T-helper 1 cell treated with Interleukin-12 subunit alpha and Interleukin-12 subunit beta and Interleukin-4 antibody, amounts not matched to agents 30 ng/mL and 1 ng/mL, for 36 hours (primary cell): ENCODE measurements around the gene MAPK8IP3. TPM values are rescaled to one million over a fixed set of nuclear protein-coding genes. Genes with fewer than 3 reads are reported as not detected.
"Not testable (repeated sequence)": the region's sequence is repeated elsewhere in the genome, so short reads cannot be mapped to it uniquely, and the experiment has no call there.

Source experiments
- intact Hi-C: fragments of 100-400 bp; cut with micrococcal nuclease; formaldehyde crosslinking; loops from one replicate; pipeline ENCODE4 v1.15.1; 2024
- total RNA-seq: library from RNA; stranded (reverse); gene quantifications from 2 replicates; pipeline ENCODE4 v1.2.3, GENCODE V29; 2022

MAPK8IP3 gene
- total RNA-seq, 1 donor from 2014 or later = 122 TPM

GRCh38 chr16:1708083-1708767 lies 2.2 kb downstream of the MAPK8IP3 start:
- intact Hi-C loops = loop anchor here (5.0 kb wide), 2 partner anchors 119 to 216 kb away; partner anchors contain the start of genes FAHD1, HAGH and TELO2

DNA sequence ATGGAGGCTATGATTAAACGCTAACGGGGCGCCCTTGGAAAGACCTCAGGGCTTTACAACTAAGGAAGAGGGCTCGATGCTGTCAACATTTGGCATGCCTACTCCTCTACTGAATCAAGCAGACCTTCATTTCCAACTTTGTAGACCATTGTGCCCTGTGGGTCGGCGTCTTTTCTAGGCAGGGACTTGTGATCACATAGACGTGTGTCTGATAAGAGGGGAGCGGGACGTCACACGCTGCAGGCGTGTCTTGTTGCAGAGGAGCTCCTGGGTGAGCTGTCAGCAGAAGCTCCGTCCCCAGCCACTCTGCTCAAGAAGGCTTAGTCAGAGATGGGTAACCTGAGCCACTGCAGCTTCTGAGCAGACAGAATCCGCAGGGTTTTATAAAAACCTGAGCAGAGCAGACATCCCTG lies 2.8 kb downstream of the MAPK8IP3 start:
- intact Hi-C loops = loop anchor here (5.0 kb wide), 2 partner anchors 119 to 216 kb away; partner anchors contain the start of genes FAHD1, HAGH and TELO2

- intact Hi-C loops = loop anchor here (5.0 kb wide), 2 partner anchors 118 to 217 kb away; partner anchors contain the start of genes FAHD1, HAGH and TELO2
Measured at GRCh38 chr16:1709356-1709755, 3.4 kb downstream of the MAPK8IP3 start.

DNA sequence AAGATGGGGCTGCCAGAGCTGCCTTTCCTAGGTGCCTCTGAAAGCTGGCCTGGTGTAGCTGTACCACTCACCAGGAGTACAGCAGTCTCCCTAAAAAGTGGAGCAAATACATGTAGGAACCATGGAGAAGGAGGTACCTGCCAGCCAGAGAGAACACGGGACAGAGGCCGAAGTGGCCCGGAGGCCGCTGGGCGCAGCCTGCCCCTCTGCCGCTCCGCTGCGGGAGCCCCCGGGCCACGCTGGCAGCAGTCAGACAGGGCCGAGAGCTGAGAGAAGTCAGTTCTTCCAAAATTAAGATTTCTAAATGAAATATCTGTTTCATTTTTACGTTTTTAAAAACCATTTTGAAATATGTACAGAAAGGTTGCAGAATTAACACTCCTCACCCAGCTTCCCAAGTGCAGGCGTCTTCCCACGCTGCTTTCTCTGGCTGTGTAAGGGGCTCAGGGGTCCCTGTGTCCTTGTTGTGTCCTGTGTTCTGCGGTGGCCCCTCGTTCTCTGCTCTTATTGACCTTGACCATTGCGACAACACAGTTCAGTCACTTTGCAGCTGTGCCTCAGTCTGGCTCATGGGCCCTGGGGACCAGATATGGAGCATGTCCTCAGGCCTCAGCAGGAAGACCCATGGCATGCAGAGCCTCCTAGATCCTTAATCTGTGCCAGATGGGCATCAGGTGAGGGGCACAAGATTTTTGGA lies 5.0 kb downstream of the MAPK8IP3 start:
- intact Hi-C loops = no loop called here

GRCh38 chr16:1712791-1713261 lies 6.8 kb downstream of the MAPK8IP3 start:
- intact Hi-C loops = no loop called here

GRCh38 chr16:1713331-1713730 lies 7.3 kb downstream of the MAPK8IP3 start:
- intact Hi-C loops = no loop called here

DNA sequence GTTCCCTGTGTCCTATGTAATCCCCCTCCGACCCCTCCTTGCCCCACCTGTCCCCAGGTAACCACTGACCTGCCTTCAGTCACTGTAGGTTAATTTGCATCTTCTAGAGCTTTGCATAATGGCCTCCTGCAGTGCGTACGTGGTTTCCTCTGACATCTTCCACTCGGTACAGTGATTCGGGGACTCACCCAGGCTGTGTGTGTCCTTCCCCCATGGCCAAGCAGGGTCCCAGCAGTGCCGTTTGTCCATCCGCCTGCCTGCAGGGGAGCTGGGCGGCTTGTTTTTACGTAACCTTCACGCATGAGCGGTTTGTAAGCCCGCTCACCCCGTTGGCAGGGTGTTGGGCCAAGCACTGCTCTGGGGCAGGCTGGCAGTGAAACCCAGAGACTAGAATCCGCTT lies 7.9 kb downstream of the MAPK8IP3 start:
- intact Hi-C loops = no loop called here

DNA sequence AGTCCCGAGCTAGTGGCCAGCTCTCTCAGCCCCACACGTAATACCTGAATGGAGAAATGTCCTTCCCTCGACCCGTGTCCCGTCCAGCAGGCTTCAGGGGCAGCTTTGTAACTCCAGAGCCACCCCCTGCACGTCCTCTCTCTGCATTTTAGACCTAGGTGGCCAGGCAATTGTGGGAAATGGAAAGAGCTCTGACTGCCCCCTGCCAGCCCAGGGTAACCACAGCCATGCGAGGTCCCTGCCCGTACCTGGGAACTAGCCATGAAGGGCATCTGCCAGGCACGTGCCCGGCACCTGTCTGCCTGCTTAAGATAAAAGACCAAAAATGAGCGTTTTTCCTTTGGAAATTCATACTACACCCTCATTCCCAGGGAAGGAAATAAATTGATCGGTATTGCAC lies 9.2 kb downstream of the MAPK8IP3 start:
- intact Hi-C loops = no loop called here

GRCh38 chr16:1718236-1718635 lies 12.2 kb downstream of the MAPK8IP3 start:
- intact Hi-C loops = not testable (repeated sequence)

DNA sequence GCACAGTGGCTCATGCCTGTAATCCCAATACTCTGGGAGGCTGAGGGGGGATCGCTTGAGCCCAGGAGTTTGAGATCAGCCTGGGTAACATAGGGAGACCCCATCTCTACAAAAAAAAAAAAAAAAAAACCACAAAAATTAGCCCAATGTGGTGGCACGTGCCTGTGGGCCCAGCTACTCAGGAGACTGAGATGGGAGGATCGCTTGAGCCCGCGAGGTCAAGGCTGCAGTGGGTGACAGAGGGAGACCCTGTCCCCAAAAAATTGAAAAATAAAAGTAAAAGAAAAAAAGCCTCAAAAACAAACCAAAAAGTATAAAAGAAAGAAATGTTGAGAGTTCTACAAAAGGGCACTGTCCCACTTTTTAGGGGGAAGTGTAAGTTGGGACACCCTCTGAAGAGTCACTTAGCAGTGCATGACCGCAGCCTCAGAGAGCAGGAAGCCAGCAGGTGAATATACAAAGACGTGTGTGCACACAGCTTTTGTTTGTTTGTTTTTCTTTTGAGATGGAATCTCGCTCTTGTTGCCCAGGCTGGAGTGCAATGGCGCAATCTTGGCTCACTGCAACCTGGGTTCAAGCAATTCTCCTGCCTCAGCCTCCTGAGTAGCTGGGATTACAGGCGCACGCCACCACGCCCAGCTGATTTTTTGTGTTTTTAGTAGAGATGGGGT lies 13.7 kb downstream of the MAPK8IP3 start:
- intact Hi-C loops = not testable (repeated sequence)

GRCh38 chr16:1721372-1721771 lies 15.4 kb downstream of the MAPK8IP3 start:
- intact Hi-C loops = no loop called here

- intact Hi-C loops = loop anchor here (1.0 kb wide), 1 partner anchor 45 kb away; the partner anchor contains the start of gene JPT2
Measured at GRCh38 chr16:1723450-1724147, 17.6 kb downstream of the MAPK8IP3 start.

DNA sequence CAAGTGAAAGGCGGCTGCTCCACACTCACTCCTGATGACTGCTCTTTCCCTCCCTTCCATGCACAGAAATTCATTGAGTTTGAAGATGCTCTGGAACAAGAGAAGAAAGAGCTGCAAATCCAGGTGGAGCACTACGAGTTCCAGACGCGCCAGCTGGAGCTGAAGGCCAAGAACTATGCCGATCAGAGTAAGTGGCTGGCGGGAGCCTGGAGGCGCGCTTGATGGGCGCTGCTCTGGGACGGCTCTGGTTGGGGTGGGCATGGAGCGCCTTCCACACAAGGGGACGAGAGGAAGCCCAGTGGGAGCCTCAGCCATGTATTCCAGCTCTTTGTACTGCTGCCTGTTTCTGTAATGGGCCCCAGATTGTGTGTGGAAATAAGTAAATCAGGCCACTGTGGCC lies 18.5 kb downstream of the MAPK8IP3 start:
- intact Hi-C loops = no loop called here

DNA sequence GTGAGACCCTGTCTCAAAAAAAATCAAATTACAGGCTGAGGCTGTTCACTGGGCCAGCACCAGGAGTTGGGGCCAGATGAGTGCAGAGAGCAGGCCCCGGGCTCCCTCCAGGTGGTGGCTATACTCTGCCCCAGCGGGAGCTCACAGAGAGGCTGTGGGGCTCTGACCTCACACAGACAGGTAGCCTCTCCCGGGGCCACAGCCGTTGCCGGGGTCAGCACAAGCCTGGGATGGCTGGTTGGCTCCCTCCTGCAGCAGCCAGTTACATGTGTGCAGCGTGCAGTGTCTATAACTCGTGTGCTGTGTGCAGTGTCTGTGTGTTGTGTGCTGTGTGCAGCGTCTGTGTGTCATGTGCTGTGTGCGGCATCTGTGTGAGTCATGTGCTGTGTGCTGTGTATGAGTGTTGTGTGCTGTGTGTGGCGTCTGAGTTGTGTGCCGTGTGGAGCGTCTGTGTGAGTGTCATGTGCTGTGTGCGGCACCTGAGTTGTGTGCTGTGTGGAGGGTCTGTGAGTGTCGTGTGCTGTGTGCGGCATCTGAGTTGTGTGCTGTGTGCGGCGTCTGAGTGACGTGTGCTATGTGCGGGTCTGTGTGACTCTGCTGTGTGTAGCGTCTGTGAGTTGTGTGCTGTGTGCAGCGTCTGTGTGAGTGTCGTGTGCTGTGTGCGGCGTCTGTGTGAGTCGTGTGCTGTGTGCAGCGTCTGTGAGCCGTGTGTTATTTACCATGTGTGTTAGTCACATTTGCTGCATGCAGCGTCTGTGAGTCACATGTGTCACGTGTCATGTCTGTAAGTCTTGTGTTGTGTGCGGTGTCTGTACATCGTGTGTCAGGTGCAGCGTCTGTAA lies 20.9 kb downstream of the MAPK8IP3 start:
- intact Hi-C loops = no loop called here

- intact Hi-C loops = no loop called here
Measured at GRCh38 chr16:1727651-1728624, 21.9 kb downstream of the MAPK8IP3 start.

DNA sequence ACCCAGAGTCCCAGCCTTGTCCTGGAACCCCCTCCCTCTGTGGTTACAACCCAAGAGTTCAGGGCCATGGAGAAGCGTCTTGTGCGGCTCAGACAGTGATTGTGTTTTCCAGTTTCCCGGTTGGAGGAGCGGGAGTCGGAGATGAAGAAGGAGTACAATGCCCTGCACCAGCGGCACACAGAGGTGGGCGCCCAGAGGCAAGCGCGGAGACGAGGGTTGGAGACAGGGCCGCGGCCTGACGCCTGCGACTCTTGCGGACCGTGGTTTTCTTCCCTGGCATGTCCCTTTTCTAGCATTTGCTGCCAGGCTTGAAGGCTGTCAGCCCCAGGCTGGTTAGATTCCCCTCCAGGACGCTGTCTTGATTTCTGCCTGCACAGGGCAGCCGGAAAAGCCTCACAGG lies 23.0 kb downstream of the MAPK8IP3 start:
- intact Hi-C loops = no loop called here

- intact Hi-C loops = no loop called here
Measured at GRCh38 chr16:1729445-1729844, 23.4 kb downstream of the MAPK8IP3 start.

DNA sequence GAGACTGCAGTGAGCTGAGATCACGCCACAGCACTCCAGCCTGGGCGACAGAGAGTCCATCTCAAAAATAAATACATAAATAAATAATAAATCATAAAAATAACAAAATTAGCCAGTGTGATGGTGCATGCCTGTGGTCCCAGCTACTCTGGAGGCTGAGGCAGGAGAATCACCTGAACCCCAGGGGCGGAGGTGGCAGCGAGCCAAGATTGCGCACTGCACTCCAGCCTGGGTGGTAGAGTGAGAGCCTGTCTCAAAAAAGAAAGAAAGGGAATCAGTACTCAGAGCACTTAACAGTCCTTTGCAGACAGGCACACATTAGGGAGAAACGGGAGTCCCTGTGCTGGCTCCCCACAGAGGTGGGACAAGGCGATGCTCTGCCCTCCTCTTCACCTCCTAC lies 25.1 kb downstream of the MAPK8IP3 start:
- intact Hi-C loops = no loop called here

DNA sequence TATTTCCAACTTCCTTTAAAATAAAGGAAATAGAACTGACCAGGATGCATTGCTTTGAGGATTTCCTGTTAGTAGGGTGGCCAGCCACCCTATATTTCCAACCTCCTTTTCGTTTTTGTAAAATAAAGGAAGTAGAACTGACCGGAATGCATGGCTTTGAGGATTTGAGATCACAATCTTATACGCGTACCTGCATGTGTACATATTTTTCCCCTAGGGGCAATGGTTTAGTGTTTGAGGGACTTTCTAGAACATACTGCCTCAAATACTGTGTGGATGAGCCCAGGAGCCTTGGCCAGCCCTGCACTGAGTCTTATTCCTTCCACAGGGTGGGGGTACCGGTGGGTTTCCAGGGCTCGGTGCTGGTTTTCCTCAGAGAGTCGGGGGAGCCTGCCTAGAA lies 25.6 kb downstream of the MAPK8IP3 start:
- intact Hi-C loops = no loop called here
